HAP-1 (cell line): Measurements from ENCODE around the gene IL22.

ENCODE experiments used
- DNase-seq, 2 experiments: peaks; one replicate each; pipeline ENCODE4 v3.0.0-alpha.2; 2016 to 2020; ENCODE audit warnings: low spot score in 2 of 2
- H3K27me3 ChIP-seq: fragments of 250-450 bp; sonication (Bioruptor Pico); 2 replicates; pipeline ENCODE4 v1.5.1; 2020; ENCODE audit warnings: low read depth, mild to moderate bottlenecking, moderate library complexity
- H3K36me3 ChIP-seq: fragments of 250-450 bp; sonication (Bioruptor Pico); replicated peaks from 2 replicates; pipeline ENCODE4 v1.5.1; 2020; ENCODE audit warnings: mild to moderate bottlenecking
- H3K4me1 ChIP-seq: fragments of 250-450 bp; sonication (Bioruptor Pico); 2 replicates; pipeline ENCODE4 v1.5.1; 2020; ENCODE audit warnings: mild to moderate bottlenecking
- H3K4me3 ChIP-seq: fragments of 250-450 bp; sonication (Bioruptor Pico); 2 replicates; pipeline ENCODE4 v1.5.1; 2020; ENCODE audit warnings: mild to moderate bottlenecking, moderate library complexity
- H3K9me3 ChIP-seq: fragments of 250-450 bp; sonication (Bioruptor Pico); 2 replicates; pipeline ENCODE4 v1.5.1; 2020; ENCODE audit warnings: mild to moderate bottlenecking, moderate library complexity
- in situ Hi-C: fragments of 300-500 bp; cut with MboI; formaldehyde crosslinking; loops from 3 replicates; pipeline ENCODE4 v1.14.3; 2020; ENCODE audit warnings: low sequenced_read_pairs, inconsistent platforms, mixed read lengths

IL22 gene

DNA sequence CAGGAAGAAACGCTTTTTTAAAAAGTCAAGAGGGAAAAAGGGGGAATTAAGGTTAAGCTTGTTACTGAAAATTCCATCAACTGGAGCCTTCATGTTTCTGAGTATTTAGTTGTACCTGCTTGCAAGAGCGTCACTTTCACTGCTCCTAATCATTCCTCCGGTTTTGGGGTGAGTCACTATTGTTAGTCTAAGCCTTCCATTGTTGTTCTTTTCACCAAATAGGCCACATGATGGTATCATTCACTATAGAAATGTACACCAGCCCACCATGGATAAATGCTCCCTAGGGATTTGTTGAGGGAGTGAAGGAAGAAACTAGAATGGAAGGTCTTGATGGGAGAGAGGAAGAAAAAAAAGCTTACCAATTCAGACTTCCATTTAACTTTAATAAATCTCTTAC is 3.0 kb downstream of the IL22 start:
- H3K4me3 ChIP-seq = no peak overlapping the region
- no peaks in the 10 kb centered on the region for H3K36me3 ChIP-seq
- no peak for DNase-seq
- H3K27me3 ChIP-seq = peaks cover 7% of the 10 kb centered on the region
- H3K9me3 ChIP-seq = no peaks in the 10 kb centered on the region
- H3K4me1 ChIP-seq = no peaks in the 10 kb centered on the region
- in situ Hi-C loops = no loop called here

DNA sequence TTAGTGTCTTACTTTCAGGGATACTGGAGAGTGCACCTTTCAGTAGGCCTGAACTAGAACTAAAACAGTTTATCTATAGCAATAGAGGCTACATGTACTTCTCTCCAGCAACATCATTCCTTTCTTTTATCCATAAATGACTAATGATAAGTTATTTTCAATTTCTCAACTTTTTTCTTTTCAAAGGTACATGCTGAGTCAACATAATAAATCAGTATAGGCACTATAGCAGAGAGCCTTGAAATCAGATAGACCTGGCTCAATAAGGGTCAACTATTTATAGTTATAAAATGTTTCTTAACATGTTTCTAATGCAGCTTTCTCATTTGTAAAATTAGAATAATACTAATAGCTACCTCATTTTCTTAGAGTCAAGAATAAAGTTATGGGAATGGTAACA is 5.6 kb downstream of the IL22 start:
- Histone ChIP-seq H3K4me3 (no peak overlapping the region), H3K36me3 (no peaks in the 10 kb centered on the region), H3K9me3 (no peaks in the 10 kb centered on the region), H3K27me3 (peaks cover 6% of the 10 kb centered on the region; the same call in 1 of the 2 replicates), H3K4me1 (no peaks in the 10 kb centered on the region)
- in situ Hi-C loops = no loop called here
- DNase-seq = no peak

DNA sequence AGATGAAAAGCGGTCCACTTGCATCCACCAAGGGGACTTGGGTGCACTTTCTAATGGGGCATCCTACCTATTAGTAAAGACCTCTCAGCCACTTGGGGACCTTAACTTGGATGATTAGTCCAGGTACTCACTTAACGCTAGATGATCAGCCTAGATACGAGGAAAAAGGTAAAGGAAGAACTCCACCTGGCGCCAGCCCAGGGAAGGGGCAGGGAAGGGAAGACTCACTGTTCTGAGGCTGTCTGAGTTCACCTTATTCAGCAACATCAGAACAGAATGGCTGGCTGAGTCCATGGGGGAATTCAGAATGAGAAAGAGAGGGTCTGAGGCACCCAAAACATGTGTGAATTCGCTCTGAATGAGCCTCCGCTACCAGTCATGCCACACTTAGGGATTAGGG is 7.1 kb downstream of the IL22 start:
- Histone ChIP-seq H3K9me3 (no peaks in the 10 kb centered on the region), H3K27me3 (peaks cover 5% of the 10 kb centered on the region; the same call in 1 of the 2 replicates), H3K36me3 (no peaks in the 10 kb centered on the region), H3K4me1 (no peaks in the 10 kb centered on the region), H3K4me3 (no peak overlapping the region)
- no peak for DNase-seq
- in situ Hi-C loops = no loop called here

DNA sequence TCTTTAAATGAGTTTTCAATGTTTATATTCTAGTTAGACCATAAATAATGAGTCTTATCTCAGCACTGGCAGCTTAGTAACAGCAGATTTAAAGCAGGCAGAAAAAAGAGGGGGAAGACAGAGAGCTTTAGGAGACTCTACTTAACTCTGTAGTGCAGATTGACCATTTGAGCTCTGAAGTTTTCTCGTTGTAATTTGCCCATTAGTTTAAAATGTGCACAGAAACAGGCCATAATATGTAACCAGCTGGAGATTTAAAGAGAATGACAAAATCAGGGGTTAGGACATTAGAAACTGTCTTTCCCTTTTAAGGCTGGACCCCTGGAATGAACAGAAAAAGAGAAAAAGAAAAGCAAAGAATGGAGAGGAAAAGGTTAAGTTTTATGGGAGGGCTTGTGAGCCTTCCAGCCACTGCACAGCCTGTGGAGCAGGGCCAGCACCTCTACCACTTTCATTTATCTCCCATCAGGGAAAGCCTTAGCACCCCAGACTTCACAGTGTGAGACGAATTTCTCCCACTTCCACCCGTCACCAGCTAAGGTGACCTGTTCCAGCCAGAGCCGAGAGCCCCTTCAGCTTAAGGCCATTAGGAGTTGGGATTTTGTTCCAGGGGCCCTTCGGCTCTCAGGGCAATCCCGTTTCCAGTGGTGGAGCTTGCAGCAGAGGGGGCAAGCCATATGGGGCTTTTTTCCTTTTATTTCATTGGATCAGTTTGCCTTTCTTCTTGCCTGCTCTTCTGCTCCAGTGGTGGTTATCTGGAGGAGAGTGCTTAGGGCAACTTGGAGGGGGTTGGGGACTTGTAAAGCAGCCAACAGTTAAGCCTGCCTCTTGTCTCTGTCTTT is 8.0 kb downstream of the IL22 start:
- Histone ChIP-seq H3K9me3 (no peaks in the 10 kb centered on the region), H3K27me3 (no peaks in the 10 kb centered on the region; the same call in 1 of the 2 replicates), H3K4me1 (no peaks in the 10 kb centered on the region), H3K4me3 (no peak overlapping the region), H3K36me3 (no peaks in the 10 kb centered on the region)
- DNase-seq = no peak
- in situ Hi-C loops = no loop called here

DNA sequence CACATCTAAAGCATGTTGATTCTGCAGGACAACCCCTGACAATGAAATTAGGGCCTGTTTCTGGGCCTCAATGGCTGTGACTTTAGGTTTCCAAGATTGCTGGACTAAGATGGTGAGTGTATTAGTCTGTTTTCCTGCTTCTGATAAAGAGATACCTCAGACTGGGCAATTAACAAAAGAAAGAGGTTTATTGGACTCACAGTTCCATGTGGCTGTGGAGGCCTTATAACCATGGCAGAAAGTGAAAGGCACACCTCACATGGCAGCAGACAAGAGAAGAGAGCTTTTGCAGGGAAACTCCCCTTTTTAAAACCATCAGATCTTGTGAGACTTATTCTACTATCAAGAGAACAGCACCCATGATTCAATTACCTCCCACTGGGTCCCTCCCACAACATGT is 10.6 kb downstream of the IL22 start:
- no peak for DNase-seq
- no peaks in the 10 kb centered on the region for H3K9me3 ChIP-seq
- peaks cover 2% of the 10 kb centered on the region; the same call in 1 of the 2 replicates for H3K27me3 ChIP-seq
- no peaks in the 10 kb centered on the region for H3K4me1 ChIP-seq
- no peaks in the 10 kb centered on the region for H3K36me3 ChIP-seq
- in situ Hi-C loops = no loop called here
- no peak overlapping the region for H3K4me3 ChIP-seq

DNA sequence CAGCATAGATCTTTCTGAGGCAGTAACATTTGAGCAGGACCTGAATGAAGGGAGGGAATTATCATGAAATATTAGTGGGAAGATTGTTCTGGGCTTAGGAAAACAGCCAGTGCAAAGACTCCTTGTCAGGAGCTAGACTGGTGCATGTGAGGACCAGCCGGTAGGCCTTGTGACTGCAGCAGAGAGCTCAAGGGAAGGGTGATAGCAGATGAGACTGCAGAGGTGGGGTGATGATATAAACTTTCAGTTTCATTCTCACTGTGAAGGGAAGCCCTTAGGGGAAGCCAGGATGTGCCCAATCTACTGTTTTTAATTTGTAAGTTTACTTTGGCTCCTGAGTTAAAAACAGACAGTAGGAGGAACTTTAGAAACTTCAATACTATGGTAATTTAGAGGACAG is 12.4 kb downstream of the IL22 start:
- Histone ChIP-seq H3K4me1 (no peaks in the 10 kb centered on the region), H3K36me3 (no peaks in the 10 kb centered on the region), H3K27me3 (peaks cover 4% of the 10 kb centered on the region; the same call in 1 of the 2 replicates), H3K4me3 (no peak overlapping the region), H3K9me3 (no peaks in the 10 kb centered on the region)
- in situ Hi-C loops = no loop called here
- no peak for DNase-seq

DNA sequence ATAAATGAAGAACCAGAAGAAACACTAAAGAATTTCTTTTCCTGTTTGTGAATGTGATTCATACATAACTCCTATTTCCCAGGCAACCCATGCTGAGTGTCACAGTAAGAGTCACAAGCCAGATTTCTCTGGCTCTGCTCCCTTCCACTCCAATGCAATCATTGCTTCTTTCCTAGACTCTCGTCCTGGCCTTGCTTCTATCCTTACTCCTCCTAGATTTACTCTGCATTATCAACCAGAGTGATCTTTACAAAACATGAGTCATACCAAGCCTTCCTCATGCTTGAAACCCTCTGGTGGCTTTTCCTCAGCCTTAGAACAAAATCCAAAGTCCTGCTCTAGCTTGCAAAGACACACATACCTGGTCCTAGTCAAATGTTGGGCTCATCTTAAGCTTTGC is 13.3 kb downstream of the IL22 start:
- Histone ChIP-seq H3K27me3 (peaks cover 4% of the 10 kb centered on the region; the same call in 1 of the 2 replicates), H3K4me3 (no peak overlapping the region), H3K36me3 (no peaks in the 10 kb centered on the region), H3K9me3 (no peaks in the 10 kb centered on the region), H3K4me1 (no peaks in the 10 kb centered on the region)
- no peak for DNase-seq
- in situ Hi-C loops = no loop called here

DNA sequence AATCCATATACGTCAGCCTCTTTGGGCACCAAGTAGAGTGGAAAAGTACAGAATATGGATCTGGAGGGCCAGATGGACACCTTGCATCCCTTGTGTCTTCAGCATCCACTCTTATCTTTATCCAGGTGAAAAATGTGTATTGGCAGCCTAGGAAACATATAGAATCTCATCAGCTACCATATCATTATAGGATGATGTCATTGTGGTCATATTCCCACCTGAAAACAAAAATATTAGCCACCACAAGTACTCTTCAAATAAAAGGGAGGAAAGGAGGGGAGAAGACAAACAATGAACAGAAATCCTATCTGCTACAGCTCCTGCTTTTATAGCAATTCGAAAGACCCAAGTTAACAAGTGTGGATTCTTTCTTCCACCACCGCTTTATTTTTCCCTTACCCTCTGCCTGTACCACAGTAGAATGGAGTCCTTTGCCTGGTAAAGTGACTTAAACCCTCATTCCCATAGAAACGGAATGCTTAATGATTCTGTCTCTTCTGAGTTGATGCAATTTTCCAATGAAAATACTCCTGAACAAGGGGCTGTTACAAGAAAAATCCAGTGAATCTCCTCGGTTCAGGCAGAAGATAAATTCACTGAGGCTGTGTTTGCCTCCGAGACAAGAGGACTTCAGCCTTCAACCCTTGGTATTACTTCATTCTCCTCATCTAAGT is 14.0 kb downstream of the IL22 start:
- H3K27me3 ChIP-seq = peaks cover 4% of the 10 kb centered on the region; the same call in 1 of the 2 replicates
- H3K4me1 ChIP-seq = no peaks in the 10 kb centered on the region
- no peaks in the 10 kb centered on the region for H3K36me3 ChIP-seq
- no peaks in the 10 kb centered on the region for H3K9me3 ChIP-seq
- no peak for DNase-seq
- in situ Hi-C loops = no loop called here
- H3K4me3 ChIP-seq = no peak overlapping the region

DNA sequence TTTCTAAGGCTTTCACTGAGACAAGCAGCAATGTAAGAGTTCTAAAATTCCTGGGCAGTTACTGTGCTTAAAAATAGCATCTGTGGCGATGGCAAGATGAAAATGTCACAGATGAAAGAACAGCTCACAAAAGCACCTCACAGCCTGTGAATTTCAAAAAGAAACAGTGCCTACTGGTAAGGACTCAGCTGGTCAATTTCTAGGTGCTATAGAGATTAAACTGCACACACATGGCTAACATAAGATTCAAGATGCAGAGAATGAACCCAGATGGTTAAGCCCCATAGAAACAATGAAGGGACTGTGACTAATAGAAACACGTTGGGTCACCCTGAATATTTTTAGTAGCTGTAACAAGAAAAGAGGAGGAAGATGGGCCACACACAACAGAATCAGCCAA is 15.8 kb downstream of the IL22 start:
- Histone ChIP-seq H3K27me3 (peaks cover 4% of the 10 kb centered on the region), H3K9me3 (no peaks in the 10 kb centered on the region), H3K4me3 (no peak overlapping the region), H3K36me3 (no peaks in the 10 kb centered on the region), H3K4me1 (no peaks in the 10 kb centered on the region)
- in situ Hi-C loops = no loop called here
- DNase-seq = no peak

DNA sequence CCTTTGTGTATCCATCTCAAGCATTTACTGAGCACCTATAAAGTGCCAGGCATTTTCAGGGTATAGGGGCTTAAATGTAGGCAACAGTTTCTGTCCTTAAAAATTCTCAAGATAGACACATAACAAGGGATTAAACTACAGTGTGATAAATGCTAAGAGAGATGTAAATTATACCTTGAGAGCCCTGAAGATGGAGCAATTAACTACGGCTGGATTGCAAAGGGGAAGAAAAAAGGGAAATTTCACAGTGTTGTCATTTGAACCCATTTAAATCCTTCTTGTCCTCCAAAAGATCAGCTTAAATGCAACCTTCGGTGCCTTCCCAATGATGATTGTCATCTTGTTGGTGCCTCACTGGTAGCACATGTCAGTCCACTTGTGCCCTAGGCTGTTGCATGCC is 16.3 kb downstream of the IL22 start:
- in situ Hi-C loops = no loop called here
- H3K9me3 ChIP-seq = no peaks in the 10 kb centered on the region
- no peaks in the 10 kb centered on the region for H3K4me1 ChIP-seq
- no peak overlapping the region for H3K4me3 ChIP-seq
- no peak for DNase-seq
- peaks cover 4% of the 10 kb centered on the region for H3K27me3 ChIP-seq
- H3K36me3 ChIP-seq = no peaks in the 10 kb centered on the region

DNA sequence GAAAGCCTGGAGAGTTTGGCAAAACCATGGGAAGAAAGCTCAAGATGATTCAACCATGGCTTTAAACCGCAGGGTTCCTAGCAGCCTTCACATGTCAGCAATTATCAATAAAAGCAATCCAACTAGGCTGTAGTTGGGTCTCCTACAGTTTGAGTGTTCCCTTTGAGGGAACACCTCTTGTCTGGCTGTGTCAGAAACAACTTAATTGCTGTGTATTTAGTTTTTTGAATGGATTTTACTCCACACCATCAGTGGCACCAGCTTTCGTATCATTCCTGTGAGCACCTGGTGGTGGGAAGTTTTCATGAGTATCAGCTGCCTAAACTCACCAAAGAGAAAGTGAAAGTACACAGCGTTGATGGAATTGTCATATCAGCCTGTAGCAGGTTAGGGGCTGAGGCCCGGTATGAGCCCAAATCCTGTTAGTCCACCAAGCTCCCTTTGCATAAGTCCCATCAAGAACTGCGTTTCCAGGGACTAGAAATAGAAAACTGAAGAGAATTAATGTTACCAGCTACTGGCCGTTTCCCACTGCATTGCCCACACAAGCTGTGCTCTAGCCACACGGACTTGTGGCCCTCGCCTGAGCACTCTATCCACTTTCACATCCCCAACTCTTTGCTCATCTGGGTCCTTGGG is 16.9 kb downstream of the IL22 start:
- DNase-seq = no peak
- Histone ChIP-seq H3K27me3 (peaks cover 4% of the 10 kb centered on the region), H3K4me1 (no peaks in the 10 kb centered on the region), H3K36me3 (no peaks in the 10 kb centered on the region), H3K4me3 (no peak overlapping the region), H3K9me3 (no peaks in the 10 kb centered on the region)
- in situ Hi-C loops = no loop called here

DNA sequence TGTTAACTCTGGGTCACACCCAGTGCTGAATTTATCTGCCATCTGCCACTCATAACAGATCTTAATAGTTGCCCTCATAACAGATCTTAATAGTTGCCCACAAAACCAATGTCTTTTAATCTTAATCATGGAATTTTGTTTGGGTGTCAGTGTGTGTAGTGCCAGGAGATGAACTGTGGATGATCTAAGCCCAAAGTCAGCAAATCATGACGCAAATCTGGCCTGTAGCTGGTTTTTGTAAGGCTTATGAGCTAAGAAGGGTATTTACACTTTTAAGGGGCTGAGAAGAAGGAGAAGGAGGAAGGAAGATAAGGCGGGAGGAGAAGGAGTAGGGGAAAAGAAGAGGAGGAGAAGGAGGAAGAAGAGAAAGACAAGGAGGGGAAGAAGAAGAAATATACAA is 17.8 kb downstream of the IL22 start:
- no peaks in the 10 kb centered on the region for H3K4me1 ChIP-seq
- H3K4me3 ChIP-seq = no peak overlapping the region
- DNase-seq = no peak
- H3K9me3 ChIP-seq = no peaks in the 10 kb centered on the region
- no peaks in the 10 kb centered on the region for H3K36me3 ChIP-seq
- in situ Hi-C loops = no loop called here
- H3K27me3 ChIP-seq = peaks cover 6% of the 10 kb centered on the region

DNA sequence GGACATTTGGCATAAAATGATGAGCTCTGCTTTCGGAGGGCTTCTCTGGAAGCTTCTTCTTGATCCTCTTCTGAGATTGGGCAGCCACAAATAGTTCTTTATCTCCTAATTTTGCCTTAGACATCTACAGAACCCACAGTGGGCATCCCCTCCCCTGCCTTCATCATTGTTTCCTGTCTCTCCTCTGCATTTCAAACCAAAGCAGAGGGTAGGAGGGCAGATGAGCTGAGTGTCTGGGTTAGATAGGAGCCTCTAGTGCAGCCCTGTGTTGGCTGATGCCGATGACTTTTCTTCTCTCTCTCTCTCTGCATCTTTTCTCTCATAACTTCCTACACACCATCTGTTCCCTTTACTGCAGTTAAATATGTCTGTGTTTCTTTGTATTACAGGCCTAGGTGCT is 19.3 kb downstream of the IL22 start:
- no peak overlapping the region for H3K4me3 ChIP-seq
- H3K9me3 ChIP-seq = no peaks in the 10 kb centered on the region
- DNase-seq = no peak
- in situ Hi-C loops = no loop called here
- no peaks in the 10 kb centered on the region for H3K4me1 ChIP-seq
- peaks cover 4% of the 10 kb centered on the region; the same call in 1 of the 2 replicates for H3K27me3 ChIP-seq
- H3K36me3 ChIP-seq = no peaks in the 10 kb centered on the region

DNA sequence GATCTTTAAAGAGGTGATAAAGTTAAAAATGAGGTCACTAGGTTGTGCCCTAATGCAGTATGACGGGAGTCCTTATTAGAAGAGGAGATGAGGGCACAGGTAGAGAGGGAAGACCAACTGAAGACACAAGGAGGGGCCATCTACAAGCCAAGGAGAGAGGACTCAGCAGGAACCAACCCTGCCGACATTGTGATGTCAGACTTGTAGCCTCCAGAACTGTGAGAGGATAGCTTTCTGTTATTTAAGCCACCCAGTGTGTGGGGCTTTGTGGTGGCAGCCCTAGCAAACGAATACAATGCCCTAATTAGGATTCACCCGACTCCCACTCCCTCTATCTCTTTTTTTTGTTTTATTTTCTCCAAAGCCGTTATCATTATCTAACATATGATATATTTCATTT is 19.9 kb downstream of the IL22 start:
- no peaks in the 10 kb centered on the region for H3K4me1 ChIP-seq
- DNase-seq = no peak
- in situ Hi-C loops = no loop called here

More for the DNA sequence above, 19.9 kb downstream of the IL22 start:
- Histone ChIP-seq H3K27me3 (peaks cover 4% of the 10 kb centered on the region; the same call in 1 of the 2 replicates), H3K9me3 (no peaks in the 10 kb centered on the region), H3K4me3 (no peak overlapping the region), H3K36me3 (no peaks in the 10 kb centered on the region)
